B cell (primary cell): ENCODE data around the gene PIK3R1. TPM values are rescaled to one million over a fixed set of nuclear protein-coding genes. Genes with fewer than 3 reads are reported as not detected.
"Not testable (repeated sequence)": the region's sequence is repeated elsewhere in the genome, so short reads cannot be mapped to it uniquely, and the experiment has no call there.

Experiments
- ATAC-seq: fragments of 200-7000 bp; cut with Tn5 transposase; one replicate; pipeline ENCODE4 v1.10.0; 2021; ENCODE audit warnings: low read depth, mild to moderate bottlenecking, moderate number of reproducible peaks, moderate library complexity
- CTCF ChIA-PET: fragments of 350-600 bp; sonication (Branson Sonifier 250); formaldehyde crosslinking; loops from one replicate; lab custom pipeline; 2021; ENCODE audit warnings: antibody characterized with exemption, inconsistent platforms; lab: Charles Lee
- POLR2A ChIA-PET: fragments of 350-600 bp; sonication (Branson Sonifier 250); formaldehyde crosslinking; loops from one replicate; lab custom pipeline; 2021; ENCODE audit warnings: antibody characterized with exemption; lab: Charles Lee
- DNase-seq: peaks from one replicate; pipeline ENCODE4 v3.0.0; 2013
- H2AFZ ChIP-seq: 2 replicates; pipeline ENCODE4 v1.6.1; 2012; ENCODE audit warnings: mild to moderate bottlenecking, low read depth, low read length; ENCODE audit not compliant: insufficient read depth, poor library complexity, severe bottlenecking
- H3K27ac ChIP-seq, 2 donors: 1 replicate in 1 of 2; 2 replicates in 1 of 2; pipeline ENCODE4 v1.5.1; 2012 to 2013; ENCODE audit warnings: low read length in 2 of 2, mild to moderate bottlenecking in 2 of 2, moderate library complexity in 1 of 2
- H3K27me3 ChIP-seq, 4 experiments: fragments of 200-600 bp in 1 of 4; sonication (generic) in 1 of 4; replicated peaks in 1 of 4; 1 replicate in 2 of 4; 2 replicates in 2 of 4; pipeline versions ENCODE4 v1.6.1 to v1.7.0; 2013 to 2016; ENCODE audit warnings: low read length in 3 of 4, mild to moderate bottlenecking in 2 of 4, mixed read lengths in 1 of 4, moderate library complexity in 1 of 4; ENCODE audit not compliant: insufficient read depth in 4 of 4, control insufficient read depth in 3 of 4; ENCODE audit errors: control extremely low read depth in 1 of 4
- H3K36me3 ChIP-seq, 2 experiments: replicated peaks in 1 of 2; 1 replicate in 1 of 2; 2 replicates in 1 of 2; pipeline versions ENCODE4 v1.6.1 to v1.7.1; 2013; ENCODE audit warnings: low read length in 1 of 2; ENCODE audit not compliant: insufficient read depth in 2 of 2, control insufficient read depth in 1 of 2; ENCODE audit errors: control extremely low read depth in 1 of 2, extremely low read depth in 1 of 2
- H3K4me1 ChIP-seq, 2 donors: fragments of 200-600 bp in 1 of 2; sonication (generic) in 1 of 2; 1 replicate in 1 of 2; 2 replicates in 1 of 2; pipeline versions ENCODE4 v1.5.1 to v1.6.1; 2013 to 2017; ENCODE audit warnings: low read length in 2 of 2; ENCODE audit not compliant: control insufficient read depth in 2 of 2, insufficient read depth in 2 of 2
- H3K4me2 ChIP-seq: replicated peaks from 2 replicates; pipeline ENCODE3; 2012; ENCODE audit warnings: mild to moderate bottlenecking, low read depth, low read length; ENCODE audit not compliant: poor library complexity, severe bottlenecking
- H3K4me3 ChIP-seq, 5 experiments: fragments of 200-600 bp in 1 of 5; sonication (generic) in 1 of 5; 1 replicate in 3 of 5; 2 replicates in 2 of 5; pipeline versions ENCODE4 v1.5.1 to v1.7.0; 2011 to 2016; ENCODE audit warnings: low read length in 4 of 5, mild to moderate bottlenecking in 4 of 5, low read depth in 2 of 5, control low read depth in 1 of 5, moderate library complexity in 1 of 5; ENCODE audit not compliant: insufficient read depth in 1 of 5; ENCODE audit errors: control extremely low read depth in 1 of 5, extremely low read depth in 1 of 5
- H3K79me2 ChIP-seq: fragments of 200-600 bp; sonication (generic); one replicate; pipeline ENCODE4 v1.6.0; 2016; ENCODE audit warnings: low read length; ENCODE audit not compliant: control insufficient read depth, insufficient read depth
- H3K9ac ChIP-seq: fragments of 200-600 bp; sonication (generic); 2 replicates; pipeline ENCODE4 v1.6.1; 2017; ENCODE audit warnings: mild to moderate bottlenecking, low read length, moderate library complexity
- H3K9me3 ChIP-seq, 3 donors: one replicate each; pipeline versions ENCODE4 v1.6.1 to v1.7.1; 2013; ENCODE audit warnings: low read length in 2 of 3; ENCODE audit not compliant: control insufficient read depth in 2 of 3, insufficient read depth in 1 of 3; ENCODE audit errors: control extremely low read depth in 1 of 3
- H4K20me1 ChIP-seq: 2 replicates; pipeline ENCODE4 v1.6.0; 2012; ENCODE audit warnings: mild to moderate bottlenecking, low read length; ENCODE audit not compliant: insufficient read depth, control insufficient read depth, poor library complexity, severe bottlenecking
- H3K27ac Mint-ChIP-seq: one replicate; pipeline ENCODE4 v1.8.0; 2021; ENCODE audit warnings: mixed read lengths
- H3K27me3 Mint-ChIP-seq: one replicate; pipeline ENCODE4 v1.8.0; 2021; ENCODE audit warnings: mixed read lengths
- H3K4me1 Mint-ChIP-seq: one replicate; pipeline ENCODE4 v1.8.0; 2021; ENCODE audit warnings: mixed read lengths
- H3K4me3 Mint-ChIP-seq: one replicate; pipeline ENCODE4 v1.8.0; 2021; ENCODE audit warnings: mixed read lengths
- H3K9me3 Mint-ChIP-seq: one replicate; pipeline ENCODE4 v1.8.0; 2022; ENCODE audit warnings: mixed read lengths; ENCODE audit not compliant: insufficient read depth
- EZH2 ChIP-seq: IDR thresholded peaks from 2 replicates; pipeline ENCODE4 v1.6.1; 2012; ENCODE audit warnings: borderline replicate concordance, low read depth, mild to moderate bottlenecking, moderate library complexity, low read length; ENCODE audit not compliant: insufficient read depth, poor library complexity, severe bottlenecking
- WGBS: methylation state at CpG from one replicate; pipeline ENCODE4 v1.1.5; 2013; ENCODE audit warnings: missing lambda C conversion rate; ENCODE audit not compliant: insufficient coverage; 5-methylcytosine and 5-hydroxymethylcytosine counted together
- intact Hi-C: fragments of 100-400 bp; cut with micrococcal nuclease; formaldehyde crosslinking; loops from one replicate; pipeline ENCODE4 v1.10.0; 2022
- polyA plus RNA-seq: library from polyadenylated mRNA; depleted of rRNA; stranded (reverse); fragments of >200 nt; gene quantifications from 2 replicates; pipeline ENCODE4 v1.2.3, GENCODE V29; 2012
- total RNA-seq, 2 donors: library from RNA; stranded (reverse); fragments of 120-200 nt in 1 of 2; gene quantifications; 1 replicate in 1 of 2; 2 replicates in 1 of 2; pipeline versions ENCODE4 v1.2.3 to v1.2.4, GENCODE V29; 2013 to 2022
- TF ChIP-seq, protein P1 (sequence below): fragments of 200-600 bp; IDR thresholded peaks from one replicate; pipeline ENCODE4 v1.8.0; 2022; ENCODE audit warnings: antibody characterized with exemption, mild to moderate bottlenecking

The PIK3R1 gene
- total and polyA plus RNA-seq, 2 donors (not counting 1 experiment from before 2014, with no cell fraction given), result 5.6 to 63.8 TPM

DNA sequence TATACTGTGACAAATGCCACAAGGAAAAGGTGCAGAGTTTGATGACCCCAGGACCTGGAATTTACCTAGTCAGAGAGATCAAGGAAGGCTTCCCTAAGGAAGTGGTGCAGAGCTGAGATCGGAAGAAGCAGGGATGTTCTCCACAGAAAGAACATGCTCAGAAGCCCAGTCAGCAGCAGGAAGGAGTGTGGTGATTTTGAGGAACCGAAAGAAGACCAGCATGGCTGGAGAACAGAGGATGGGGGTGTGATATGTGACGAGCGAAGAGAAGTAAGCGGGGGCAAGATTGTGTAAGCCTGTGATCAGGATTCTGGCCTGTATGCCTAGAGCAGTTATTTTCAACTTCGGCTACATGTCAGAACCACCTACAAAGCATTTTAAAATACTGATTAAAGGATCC lies 18.7 kb upstream of the PIK3R1 start:
- Mint-ChIP-seq H3K9me3 (no peaks in the 10 kb centered on the region), H3K27me3 (no peaks in the 10 kb centered on the region), H3K27ac (peak overlapping the region; percentile 77), H3K4me3 (peak overlapping the region; percentile 13), H3K4me1 (peaks cover 39% of the 10 kb centered on the region)
- peak; percentile 100 for ATAC-seq
- peak; percentile 87 for DNase-seq
- WGBS, result 8% methylated on average over 4 of the region's 6 CpGs
- H3K4me3 ChIP-seq, result no peak overlapping the region
- peak overlapping the region; percentile 41 for H2AFZ ChIP-seq
- H3K27ac ChIP-seq, result peak overlapping the region; percentile 12 to 77
- peaks cover 20 to 26% of the 10 kb centered on the region in 2 donors for H3K4me1 ChIP-seq
- no peaks in the 10 kb centered on the region for H3K79me2 ChIP-seq
- no peak for TF ChIP-seq EZH2
- TF ChIP-seq, protein P1, sequence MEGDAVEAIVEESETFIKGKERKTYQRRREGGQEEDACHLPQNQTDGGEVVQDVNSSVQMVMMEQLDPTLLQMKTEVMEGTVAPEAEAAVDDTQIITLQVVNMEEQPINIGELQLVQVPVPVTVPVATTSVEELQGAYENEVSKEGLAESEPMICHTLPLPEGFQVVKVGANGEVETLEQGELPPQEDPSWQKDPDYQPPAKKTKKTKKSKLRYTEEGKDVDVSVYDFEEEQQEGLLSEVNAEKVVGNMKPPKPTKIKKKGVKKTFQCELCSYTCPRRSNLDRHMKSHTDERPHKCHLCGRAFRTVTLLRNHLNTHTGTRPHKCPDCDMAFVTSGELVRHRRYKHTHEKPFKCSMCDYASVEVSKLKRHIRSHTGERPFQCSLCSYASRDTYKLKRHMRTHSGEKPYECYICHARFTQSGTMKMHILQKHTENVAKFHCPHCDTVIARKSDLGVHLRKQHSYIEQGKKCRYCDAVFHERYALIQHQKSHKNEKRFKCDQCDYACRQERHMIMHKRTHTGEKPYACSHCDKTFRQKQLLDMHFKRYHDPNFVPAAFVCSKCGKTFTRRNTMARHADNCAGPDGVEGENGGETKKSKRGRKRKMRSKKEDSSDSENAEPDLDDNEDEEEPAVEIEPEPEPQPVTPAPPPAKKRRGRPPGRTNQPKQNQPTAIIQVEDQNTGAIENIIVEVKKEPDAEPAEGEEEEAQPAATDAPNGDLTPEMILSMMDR, result no peak
- peak overlapping the region; percentile 33 for H3K4me2 ChIP-seq
- H3K9me3 ChIP-seq, result no peaks in the 10 kb centered on the region
- H3K36me3 ChIP-seq, result no peaks in the 10 kb centered on the region
- POLR2A ChIA-PET, result interaction anchor here (1.3 kb wide), 1 partner anchor 18 kb away, joined by 3 read pairs; the partner anchor contains the start of gene PIK3R1
- no peaks in the 10 kb centered on the region for H3K27me3 ChIP-seq
- CTCF ChIA-PET, result interaction anchor here (1.8 kb wide), 1 partner anchor 18 kb away, joined by 9 read pairs; the partner anchor contains the start of gene PIK3R1
- no peaks in the 10 kb centered on the region for H4K20me1 ChIP-seq
- intact Hi-C loops, result loop anchor here (1.0 to 10.0 kb wide), 2 partner anchors 18 to 48 kb away; partner anchors contain the start of gene PIK3R1
- H3K9ac ChIP-seq, result no peak overlapping the region

DNA sequence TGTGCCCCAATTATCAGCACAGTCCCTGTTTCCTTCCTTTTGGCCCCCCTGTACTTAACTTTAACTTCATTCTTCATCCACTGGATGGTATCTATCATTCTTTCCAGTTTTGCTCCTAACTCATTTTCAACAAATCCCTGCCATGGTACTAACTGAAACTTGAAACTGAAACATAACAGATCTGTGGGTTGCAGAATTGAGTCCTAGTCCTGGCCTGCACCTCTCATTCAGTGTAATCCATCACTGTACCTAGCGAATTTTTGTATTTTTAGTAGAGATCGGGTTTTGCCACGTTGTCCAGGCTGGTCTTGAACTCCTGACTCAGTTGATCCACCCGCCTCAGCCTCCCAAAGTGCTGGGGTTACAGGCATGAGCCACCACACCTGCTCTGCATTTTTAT lies 15.3 kb upstream of the PIK3R1 start:
- peaks cover 9 to 15% of the 10 kb centered on the region in 2 donors for H3K4me1 ChIP-seq
- ATAC-seq, result no peak
- TF ChIP-seq, protein P1, result no peak
- no peak for TF ChIP-seq EZH2
- intact Hi-C loops, result no loop called here
- H4K20me1 ChIP-seq, result no peaks in the 10 kb centered on the region
- Mint-ChIP-seq H3K9me3 (no peaks in the 10 kb centered on the region), H3K27me3 (no peaks in the 10 kb centered on the region), H3K27ac (no peak overlapping the region), H3K4me3 (no peak overlapping the region), H3K4me1 (peaks cover 18% of the 10 kb centered on the region)
- no peak for DNase-seq
- WGBS, result 90% methylated on average over 4 of the region's 4 CpGs
- H3K9ac ChIP-seq, result no peak overlapping the region
- no peak overlapping the region for H3K4me3 ChIP-seq
- H3K36me3 ChIP-seq, result no peaks in the 10 kb centered on the region
- H3K79me2 ChIP-seq, result no peaks in the 10 kb centered on the region
- ChIA-PET POLR2A (no interaction called here), CTCF (no interaction called here)
- no peak overlapping the region for H3K4me2 ChIP-seq
- H3K27me3 ChIP-seq, result no peaks in the 10 kb centered on the region
- no peak overlapping the region for H2AFZ ChIP-seq
- no peak overlapping the region for H3K27ac ChIP-seq
- H3K9me3 ChIP-seq, result no peaks in the 10 kb centered on the region

DNA sequence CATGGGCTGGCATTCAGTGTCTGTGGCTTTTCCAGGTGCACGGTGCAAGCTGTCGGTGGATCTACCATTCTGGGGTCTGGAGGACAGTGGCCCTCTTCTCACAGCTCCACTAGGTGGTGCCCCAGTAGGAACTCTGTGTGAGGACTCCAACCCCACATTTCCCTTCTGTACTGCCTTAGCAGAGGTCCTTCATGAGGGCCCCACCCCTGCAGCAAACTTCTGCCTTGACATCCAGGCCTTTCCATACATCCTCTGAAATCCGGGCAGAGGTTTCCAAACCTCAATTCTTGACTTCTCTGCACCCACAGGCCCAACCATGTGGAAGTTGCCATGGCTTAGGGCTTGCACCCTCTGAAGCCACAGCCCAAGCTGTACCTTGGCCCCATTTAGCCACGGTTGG lies 4.9 kb upstream of the PIK3R1 start:
- H4K20me1 ChIP-seq, H3K4me3 ChIP-seq, ATAC-seq, H3K9me3 Mint-ChIP-seq, H3K4me1 Mint-ChIP-seq, H3K27me3 ChIP-seq, H3K27me3 Mint-ChIP-seq, H3K9ac ChIP-seq, POLR2A ChIA-PET, H3K4me1 ChIP-seq, H2AFZ ChIP-seq, H3K27ac ChIP-seq, H3K4me2 ChIP-seq, DNase-seq, H3K36me3 ChIP-seq, H3K27ac Mint-ChIP-seq, H3K4me3 Mint-ChIP-seq, H3K79me2 ChIP-seq: not testable (repeated sequence)
- CTCF ChIA-PET, result interaction anchor here (2.0 kb wide), 1 partner anchor 12 kb away, joined by 5 read pairs; no protein-coding TSS in a partner anchor
- intact Hi-C loops, result loop anchor here (10.0 kb wide), 3 partner anchors 166 to 1656 kb away; partner anchors contain the start of gene CD180
- 92% methylated on average over 3 of the region's 4 CpGs for WGBS
- H3K9me3 ChIP-seq, result peaks cover 0 to 11% (median 8%) of the 10 kb centered on the region in 3 donors
